Fibroblast of mammary gland (primary cell): ENCODE measurements around the gene PTK7.

Source experiments
- DNase-seq: peaks from one replicate; pipeline ENCODE4 v3.0.0-alpha.2; 2010; ENCODE audit warnings: low read depth
- H3K4me3 ChIP-seq: 2 replicates; pipeline ENCODE4 v1.5.1; 2011; ENCODE audit warnings: low read depth, mild to moderate bottlenecking, low read length, moderate library complexity; ENCODE audit not compliant: control insufficient read depth
- TF ChIP-seq, protein P1 (sequence below): conservative IDR thresholded peaks from 2 replicates; pipeline ENCODE4 v1.5.1; 2011; ENCODE audit warnings: low read depth, low read length, inconsistent platforms; ENCODE audit not compliant: control insufficient read depth, insufficient read depth

Gene PTK7

DNA sequence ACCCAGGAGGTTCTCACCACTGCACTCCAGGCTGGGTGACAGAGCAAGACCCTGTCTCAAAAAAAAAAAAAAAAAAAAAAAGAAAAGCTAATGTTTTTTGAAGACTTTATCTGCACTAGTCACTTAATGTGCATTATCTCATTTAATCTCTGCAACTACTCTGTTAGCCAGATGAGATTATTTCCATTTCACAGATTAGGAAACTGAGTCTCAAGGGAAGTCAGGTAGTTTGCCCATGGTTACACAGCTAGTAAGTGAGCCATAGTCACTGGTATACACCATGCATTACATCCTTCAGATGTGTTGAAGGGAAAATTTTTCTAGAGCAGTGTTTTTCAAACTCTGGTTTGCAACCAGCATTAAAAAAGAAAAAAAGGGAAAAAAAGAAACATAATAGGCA, 87.8 kb downstream of the PTK7 start:
- no peak for DNase-seq
- TF ChIP-seq, protein P1, sequence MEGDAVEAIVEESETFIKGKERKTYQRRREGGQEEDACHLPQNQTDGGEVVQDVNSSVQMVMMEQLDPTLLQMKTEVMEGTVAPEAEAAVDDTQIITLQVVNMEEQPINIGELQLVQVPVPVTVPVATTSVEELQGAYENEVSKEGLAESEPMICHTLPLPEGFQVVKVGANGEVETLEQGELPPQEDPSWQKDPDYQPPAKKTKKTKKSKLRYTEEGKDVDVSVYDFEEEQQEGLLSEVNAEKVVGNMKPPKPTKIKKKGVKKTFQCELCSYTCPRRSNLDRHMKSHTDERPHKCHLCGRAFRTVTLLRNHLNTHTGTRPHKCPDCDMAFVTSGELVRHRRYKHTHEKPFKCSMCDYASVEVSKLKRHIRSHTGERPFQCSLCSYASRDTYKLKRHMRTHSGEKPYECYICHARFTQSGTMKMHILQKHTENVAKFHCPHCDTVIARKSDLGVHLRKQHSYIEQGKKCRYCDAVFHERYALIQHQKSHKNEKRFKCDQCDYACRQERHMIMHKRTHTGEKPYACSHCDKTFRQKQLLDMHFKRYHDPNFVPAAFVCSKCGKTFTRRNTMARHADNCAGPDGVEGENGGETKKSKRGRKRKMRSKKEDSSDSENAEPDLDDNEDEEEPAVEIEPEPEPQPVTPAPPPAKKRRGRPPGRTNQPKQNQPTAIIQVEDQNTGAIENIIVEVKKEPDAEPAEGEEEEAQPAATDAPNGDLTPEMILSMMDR, result no peak
- H3K4me3 ChIP-seq, result no peak overlapping the region

DNA sequence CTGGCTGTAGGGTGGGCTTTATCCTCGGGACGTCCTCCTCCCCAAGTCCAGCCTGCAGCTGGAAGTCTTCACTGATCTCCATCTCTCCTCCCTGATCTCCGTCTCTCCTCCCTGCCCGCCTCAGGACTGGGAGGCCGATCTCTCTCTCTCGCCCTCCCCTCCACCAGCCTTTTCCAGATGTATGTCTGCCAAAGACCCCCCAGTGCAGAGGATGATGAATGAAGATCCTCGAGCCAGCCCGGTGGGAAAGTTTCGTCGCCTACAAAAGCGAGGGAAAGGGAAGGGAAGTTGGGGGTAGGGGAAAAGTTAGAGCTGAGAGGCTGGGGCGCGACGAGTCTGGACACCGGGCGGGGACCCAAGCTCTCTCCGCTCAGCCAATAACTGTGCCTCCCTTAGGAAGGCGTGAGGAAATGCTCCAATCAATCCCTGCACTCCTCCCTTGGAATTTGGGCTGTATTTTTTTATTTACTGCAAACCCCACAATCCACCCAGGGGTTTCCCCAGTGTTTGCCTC, 94.4 kb downstream of the PTK7 start:
- peak; percentile 87 for DNase-seq
- peak overlapping the region; percentile 72 for H3K4me3 ChIP-seq
- TF ChIP-seq, protein P1, result no peak

DNA sequence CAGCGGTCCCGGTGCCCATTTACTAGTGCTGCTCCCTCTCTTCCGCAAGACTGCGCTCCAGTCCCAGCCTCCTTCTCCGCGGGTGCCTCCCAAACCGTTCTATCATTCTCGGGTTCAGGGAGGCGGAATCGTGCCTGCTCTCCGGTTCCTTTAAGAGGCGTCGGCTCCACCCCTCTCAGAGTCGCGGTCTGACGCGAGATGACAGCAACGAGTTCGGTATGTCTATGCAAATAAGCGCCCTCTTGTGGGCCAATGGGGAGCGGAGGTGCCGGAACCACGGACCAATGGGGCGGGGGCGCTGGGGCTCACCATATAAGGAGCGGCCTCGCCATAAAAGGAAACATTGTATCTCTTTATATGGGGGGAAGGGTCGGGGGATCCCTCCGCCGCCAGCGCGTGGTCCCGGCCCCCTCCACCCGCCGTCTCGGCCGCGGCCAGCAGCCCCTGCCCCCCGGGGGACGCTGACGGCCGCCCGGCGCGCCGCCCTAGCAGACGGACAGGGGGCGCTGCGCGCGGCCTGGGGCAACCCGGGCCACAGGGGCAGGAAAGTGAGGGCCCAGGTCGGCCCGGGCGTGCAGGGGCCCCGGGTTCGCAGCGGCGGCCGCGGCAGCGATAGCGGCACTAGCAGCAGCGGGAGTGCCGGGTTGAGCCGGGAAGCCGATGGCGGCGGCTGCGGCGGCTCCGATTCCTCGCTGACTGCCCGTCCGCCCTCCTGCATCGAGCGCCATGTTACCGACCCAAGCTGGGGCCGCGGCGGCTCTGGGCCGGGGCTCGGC, 95.0 kb downstream of the PTK7 start, which contains the start of gene SRF:
Gene SRF (plus strand): TSS at position 339 of the 776 bp plus-strand sequence. CDS start 388 bp downstream, at position 727.
- TF ChIP-seq, protein P1, result peak; percentile 14
- H3K4me3 ChIP-seq, result peak within 1 kb of the TSS; percentile 85
- peak; percentile 98 for DNase-seq

DNA sequence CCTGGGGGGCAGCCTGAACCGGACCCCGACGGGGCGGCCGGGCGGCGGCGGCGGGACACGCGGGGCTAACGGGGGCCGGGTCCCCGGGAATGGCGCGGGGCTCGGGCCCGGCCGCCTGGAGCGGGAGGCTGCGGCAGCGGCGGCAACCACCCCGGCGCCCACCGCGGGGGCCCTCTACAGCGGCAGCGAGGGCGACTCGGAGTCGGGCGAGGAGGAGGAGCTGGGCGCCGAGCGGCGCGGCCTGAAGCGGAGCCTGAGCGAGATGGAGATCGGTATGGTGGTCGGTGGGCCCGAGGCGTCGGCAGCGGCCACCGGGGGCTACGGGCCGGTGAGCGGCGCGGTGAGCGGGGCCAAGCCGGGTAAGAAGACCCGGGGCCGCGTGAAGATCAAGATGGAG, 95.6 kb downstream of the PTK7 start:
- DNase-seq, result no peak
- H3K4me3 ChIP-seq, result peak overlapping the region; percentile 85
- TF ChIP-seq, protein P1, result no peak

DNA sequence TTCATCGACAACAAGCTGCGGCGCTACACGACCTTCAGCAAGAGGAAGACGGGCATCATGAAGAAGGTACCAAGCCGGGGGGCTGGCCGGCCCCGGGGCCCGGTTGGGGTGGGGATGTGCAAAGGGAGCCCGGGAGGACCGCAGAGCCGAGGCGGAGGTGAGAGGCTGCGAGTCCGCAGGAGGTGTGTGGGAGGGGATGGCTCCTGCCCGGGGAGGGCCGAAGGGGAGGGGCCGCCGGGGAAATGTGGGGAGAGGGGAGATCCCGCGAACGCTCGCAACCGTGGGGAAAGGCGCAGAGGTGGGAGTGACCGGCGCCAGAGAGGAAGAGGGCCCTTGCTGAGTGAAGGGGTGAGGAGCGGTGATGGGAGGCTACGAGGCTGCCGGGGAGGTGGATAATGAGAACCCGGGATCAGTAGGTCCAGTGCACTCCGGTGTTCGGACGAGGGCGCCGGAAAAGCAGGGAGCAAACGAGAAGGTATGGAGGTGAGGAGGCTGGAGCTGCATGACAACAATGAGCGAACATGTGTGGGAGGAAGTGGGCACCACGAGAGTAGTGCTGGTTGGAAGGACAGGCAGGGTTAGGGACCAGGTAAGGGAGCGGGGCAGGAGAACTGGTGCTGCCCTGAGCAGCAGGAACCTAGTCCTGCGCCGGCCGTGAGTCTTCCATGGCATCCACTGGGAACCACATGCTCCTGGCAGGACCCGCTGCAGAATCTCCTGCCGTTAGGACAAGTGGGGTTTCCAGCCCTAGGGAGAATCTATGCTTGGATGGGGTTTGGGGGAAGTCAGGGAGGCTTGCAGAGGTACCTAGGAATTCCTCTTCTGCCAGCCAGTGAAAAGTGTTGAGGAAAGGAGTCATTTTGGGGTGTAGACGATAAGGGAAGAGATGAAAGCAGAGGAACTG, 96.2 kb downstream of the PTK7 start:
- TF ChIP-seq, protein P1, result no peak
- no peak for DNase-seq
- peak overlapping the region; percentile 85 for H3K4me3 ChIP-seq

DNA sequence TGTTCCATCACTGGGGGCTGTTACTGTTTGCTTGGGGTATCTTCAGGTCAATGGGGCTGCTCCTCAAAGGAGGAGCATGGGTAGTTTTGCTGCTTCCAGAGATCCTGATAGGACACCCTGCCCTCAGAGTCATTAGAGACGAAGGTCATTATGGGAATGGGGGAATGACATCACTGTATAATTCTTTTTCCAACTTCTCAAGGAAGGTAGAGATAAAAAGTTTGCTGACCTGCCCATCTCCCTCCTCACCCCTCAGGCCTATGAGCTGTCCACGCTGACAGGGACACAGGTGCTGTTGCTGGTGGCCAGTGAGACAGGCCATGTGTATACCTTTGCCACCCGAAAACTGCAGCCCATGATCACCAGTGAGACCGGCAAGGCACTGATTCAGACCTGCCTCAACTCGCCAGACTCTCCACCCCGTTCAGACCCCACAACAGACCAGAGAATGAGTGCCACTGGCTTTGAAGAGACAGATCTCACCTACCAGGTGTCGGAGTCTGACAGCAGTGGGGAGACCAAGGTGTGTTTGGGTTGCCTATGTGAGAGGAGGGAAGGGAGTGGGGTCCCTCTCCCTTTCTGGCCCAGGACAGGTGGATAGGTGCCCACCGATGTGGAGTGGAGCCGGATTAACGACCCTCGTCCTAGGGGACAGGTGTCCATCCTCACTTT, 97.6 kb downstream of the PTK7 start:
- H3K4me3 ChIP-seq, result peak overlapping the region; percentile 85
- TF ChIP-seq, protein P1, result no peak
- DNase-seq, result no peak
